Stimulated activated naive CD8-positive, alpha-beta T cell treated with anti-CD3 and anti-CD28 coated beads, Interleukin-15, amount 100 ng/mL, for 72 hours (primary cell): Measurements from ENCODE around the gene EIF4G1.

Experiments
- ATAC-seq: fragments of 150-1000 bp; cut with Tn5 transposase; 2 replicates; pipeline ENCODE4 v1.10.0; 2021; ENCODE audit warnings: mild to moderate bottlenecking, moderate library complexity
- DNase-seq, 2 donors: peaks; one replicate each; pipeline ENCODE4 v3.0.0; 2021 to 2022
- H3K27ac Mint-ChIP-seq, 2 donors: one replicate each; pipeline ENCODE4 v1.8.0; 2022; ENCODE audit warnings: mild to moderate bottlenecking in 2 of 2, mixed read lengths in 2 of 2, moderate library complexity in 2 of 2
- H3K27me3 Mint-ChIP-seq: one replicate; pipeline ENCODE4 v1.8.0; 2022; ENCODE audit warnings: mixed read lengths
- H3K4me1 Mint-ChIP-seq: one replicate; pipeline ENCODE4 v1.8.0; 2022; ENCODE audit warnings: mild to moderate bottlenecking, mixed read lengths
- H3K4me3 Mint-ChIP-seq, 2 donors: one replicate each; pipeline ENCODE4 v1.8.0; 2022; ENCODE audit warnings: mild to moderate bottlenecking in 2 of 2, mixed read lengths in 2 of 2, moderate library complexity in 1 of 2
- H3K9me3 Mint-ChIP-seq, 2 donors: one replicate each; pipeline ENCODE4 v1.8.0; 2022; ENCODE audit warnings: mixed read lengths in 2 of 2

The EIF4G1 gene

DNA sequence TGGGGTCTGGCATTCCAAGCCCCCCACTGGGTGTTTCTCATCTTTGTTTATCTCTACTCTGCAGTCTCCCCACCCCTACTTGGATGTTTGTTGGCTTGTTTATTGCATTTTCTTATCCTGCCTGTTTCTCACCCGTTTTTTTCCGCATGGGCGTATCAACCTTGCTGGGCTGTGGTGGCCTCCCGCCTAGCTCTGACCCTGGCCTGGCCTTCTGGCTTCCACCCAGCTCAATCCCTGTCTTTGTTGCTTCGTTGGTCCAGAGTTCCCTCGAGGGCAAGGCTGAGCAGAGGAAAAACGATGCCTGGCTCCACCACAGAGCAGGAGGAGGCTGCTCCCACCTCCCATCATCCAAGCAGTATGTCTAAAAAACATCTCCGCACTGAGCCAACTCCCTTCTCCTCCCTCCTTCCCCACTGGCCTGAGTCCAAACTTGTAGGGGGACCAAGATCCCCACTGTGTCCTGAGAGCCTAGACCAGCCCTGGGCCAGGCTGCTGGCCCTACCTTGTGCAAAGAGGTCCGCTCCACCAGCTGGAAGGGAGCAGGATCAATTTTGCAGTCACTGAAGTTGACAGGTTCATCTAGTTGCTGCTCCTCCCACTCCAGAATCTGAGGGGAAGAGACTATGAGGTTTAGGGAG is 37.2 kb downstream of the EIF4G1 start:
- Mint-ChIP-seq H3K27me3 (no peaks in the 10 kb centered on the region), H3K27ac (no peak overlapping the region), H3K4me3 (no peak overlapping the region), H3K9me3 (no peaks in the 10 kb centered on the region), H3K4me1 (peaks cover 13% of the 10 kb centered on the region)
- ATAC-seq (no peak), DNase-seq (no peak)

DNA sequence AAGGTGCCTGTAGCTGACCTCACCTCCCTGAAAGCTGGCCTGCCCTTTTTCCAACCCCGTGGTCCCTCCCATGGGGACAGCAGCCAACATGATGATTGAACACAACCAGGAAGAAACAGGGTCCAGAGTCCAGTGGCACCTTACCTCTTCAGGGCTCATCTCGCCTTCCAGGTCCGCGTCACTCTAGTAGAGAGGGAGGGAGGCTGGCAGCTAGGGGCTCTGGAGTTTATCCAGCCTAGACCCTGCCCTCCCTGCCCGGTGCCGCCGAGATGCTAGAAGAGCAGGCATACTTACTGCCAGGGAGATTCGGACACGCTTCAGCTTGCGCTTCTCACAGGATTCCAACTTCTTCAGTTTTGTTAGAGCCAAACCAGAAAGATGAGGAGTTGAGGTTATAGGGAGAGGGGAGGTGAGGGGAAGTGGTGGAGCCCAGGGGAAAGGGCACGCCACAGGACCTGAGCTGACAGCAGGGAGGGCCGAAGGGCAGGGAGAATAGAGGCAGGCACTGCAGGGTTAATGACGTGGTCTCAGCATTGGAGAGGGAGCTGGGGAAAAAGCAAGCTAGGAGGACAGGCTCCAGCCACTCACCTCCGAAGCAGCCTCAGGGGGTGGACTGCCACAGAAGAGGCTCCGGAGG is 37.9 kb downstream of the EIF4G1 start:
- H3K27me3 Mint-ChIP-seq = no peaks in the 10 kb centered on the region
- H3K9me3 Mint-ChIP-seq = no peaks in the 10 kb centered on the region
- no peak for DNase-seq
- H3K4me1 Mint-ChIP-seq = peaks cover 13% of the 10 kb centered on the region
- ATAC-seq = no peak
- no peak overlapping the region for H3K27ac Mint-ChIP-seq
- no peak overlapping the region for H3K4me3 Mint-ChIP-seq

DNA sequence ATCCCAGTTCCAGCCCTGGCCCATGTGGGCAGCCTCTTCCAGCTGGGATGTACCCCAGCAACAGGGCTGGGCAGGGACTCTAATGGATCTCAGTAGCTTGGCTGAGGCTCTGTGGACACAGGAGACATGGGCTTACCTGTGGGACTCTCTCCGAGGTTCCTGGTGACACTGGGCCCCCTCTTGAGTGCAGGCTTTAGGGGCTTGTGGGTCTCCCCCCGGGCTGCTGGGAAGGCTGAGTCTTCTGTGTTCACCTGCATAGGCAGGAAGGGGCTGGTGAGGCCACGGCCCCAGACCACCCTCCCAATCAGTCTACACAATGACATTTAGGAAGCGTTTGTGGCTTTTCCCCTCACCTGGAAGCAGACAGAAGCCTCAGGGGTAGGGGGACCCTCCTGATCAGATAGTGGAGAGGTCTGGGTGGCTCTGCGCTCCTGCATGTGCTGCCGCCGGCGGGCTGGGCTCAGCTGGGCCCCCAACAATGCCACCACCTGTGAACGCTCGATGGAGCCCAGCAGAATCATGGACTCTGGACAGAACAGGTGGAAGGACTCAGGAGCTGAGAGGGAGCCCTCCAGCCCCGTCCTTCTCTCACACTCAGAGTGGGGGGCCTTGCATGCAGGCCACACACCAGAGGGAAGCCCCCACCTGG is 38.6 kb downstream of the EIF4G1 start:
- Mint-ChIP-seq H3K27ac (no peak overlapping the region), H3K27me3 (no peaks in the 10 kb centered on the region), H3K9me3 (no peaks in the 10 kb centered on the region), H3K4me1 (peaks cover 13% of the 10 kb centered on the region), H3K4me3 (no peak overlapping the region)
- DNase-seq = no peak
- ATAC-seq = no peak

DNA sequence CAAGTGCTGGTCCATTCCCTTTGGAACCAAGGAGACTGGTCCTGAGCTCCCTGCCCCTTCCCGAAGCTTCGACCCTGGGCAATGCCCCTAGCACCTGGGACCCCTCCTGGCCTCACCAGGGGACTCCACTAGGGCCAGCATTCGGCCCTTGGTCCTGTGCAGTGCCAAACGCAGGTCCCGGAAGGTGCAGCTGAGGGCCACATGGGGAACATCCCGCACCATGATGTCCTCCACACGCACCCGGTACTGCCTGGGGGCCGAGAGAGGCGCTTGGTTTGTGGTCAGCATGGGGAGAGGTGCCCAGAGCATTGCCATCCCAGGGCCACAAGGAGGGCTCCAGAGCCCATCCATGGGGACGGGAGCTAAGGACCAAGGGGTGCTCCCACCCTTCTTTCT is 39.1 kb downstream of the EIF4G1 start:
- H3K4me1 Mint-ChIP-seq = peaks cover 13% of the 10 kb centered on the region
- H3K27me3 Mint-ChIP-seq = no peaks in the 10 kb centered on the region
- H3K9me3 Mint-ChIP-seq = no peaks in the 10 kb centered on the region
- DNase-seq (no peak), ATAC-seq (no peak)
- H3K27ac Mint-ChIP-seq = peak overlapping the region in 1 of 2 donors; percentile 63
- no peak overlapping the region for H3K4me3 Mint-ChIP-seq

DNA sequence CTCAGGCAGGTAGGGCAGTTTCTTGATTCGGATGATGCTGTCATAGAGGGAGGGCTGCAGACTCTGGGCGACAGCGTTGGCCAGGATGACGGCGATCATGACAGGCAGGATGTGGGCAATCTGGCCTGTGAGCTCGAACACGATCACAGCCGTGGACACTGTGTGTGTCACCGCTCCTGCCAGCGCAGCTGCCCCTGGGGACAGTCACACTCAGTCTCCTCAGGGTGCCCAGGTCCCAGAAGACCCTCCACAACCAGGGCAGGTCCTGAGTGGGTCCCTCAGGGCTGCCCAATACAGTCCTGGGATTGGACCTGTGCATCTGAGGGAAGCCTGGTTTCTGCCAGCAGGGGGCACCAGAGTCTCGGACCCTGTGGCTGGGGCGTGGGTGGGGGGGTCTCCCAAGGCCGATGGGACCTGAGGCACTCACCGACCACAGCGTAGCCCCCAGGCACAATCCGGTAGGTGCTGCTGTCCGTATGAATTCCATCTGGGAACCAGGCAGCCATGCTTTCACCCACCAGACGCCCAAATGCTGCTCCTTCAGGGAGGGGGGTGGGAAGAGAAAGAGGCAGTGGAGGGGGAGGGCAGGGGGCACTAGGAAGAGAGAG is 39.8 kb downstream of the EIF4G1 start:
- H3K9me3 Mint-ChIP-seq = no peaks in the 10 kb centered on the region
- no peaks in the 10 kb centered on the region for H3K27me3 Mint-ChIP-seq
- ATAC-seq (peak; percentile 78), DNase-seq (peak; percentile 51 to 61)
- H3K4me1 Mint-ChIP-seq = peaks cover 16% of the 10 kb centered on the region
- peak overlapping the region in 1 of 2 donors; percentile 63 for H3K27ac Mint-ChIP-seq
- H3K4me3 Mint-ChIP-seq = no peak overlapping the region

DNA sequence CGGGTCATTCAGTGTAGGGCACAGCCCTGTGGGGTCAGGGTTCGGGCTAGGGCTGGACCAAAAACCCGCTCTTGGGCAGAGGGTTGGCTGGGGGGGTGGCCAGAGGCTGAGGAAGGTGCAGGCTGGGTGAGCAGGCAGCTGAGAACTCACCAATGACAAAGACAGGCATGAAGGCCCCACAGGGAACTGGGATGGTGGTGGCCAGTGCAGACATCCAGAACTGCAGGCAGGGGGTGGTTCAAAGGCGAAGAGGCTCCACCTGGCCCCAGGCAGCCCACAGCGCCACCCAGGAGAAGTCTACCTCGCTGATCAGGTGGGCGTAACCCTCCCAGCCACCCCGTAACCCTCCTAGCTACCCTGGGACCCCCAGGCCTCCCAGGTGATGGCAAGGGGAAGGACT is 40.3 kb downstream of the EIF4G1 start:
- Mint-ChIP-seq H3K27me3 (no peaks in the 10 kb centered on the region), H3K9me3 (no peaks in the 10 kb centered on the region), H3K4me3 (no peak overlapping the region), H3K4me1 (peaks cover 21% of the 10 kb centered on the region), H3K27ac (no peak overlapping the region)
- DNase-seq (no peak), ATAC-seq (peak; percentile 15)

DNA sequence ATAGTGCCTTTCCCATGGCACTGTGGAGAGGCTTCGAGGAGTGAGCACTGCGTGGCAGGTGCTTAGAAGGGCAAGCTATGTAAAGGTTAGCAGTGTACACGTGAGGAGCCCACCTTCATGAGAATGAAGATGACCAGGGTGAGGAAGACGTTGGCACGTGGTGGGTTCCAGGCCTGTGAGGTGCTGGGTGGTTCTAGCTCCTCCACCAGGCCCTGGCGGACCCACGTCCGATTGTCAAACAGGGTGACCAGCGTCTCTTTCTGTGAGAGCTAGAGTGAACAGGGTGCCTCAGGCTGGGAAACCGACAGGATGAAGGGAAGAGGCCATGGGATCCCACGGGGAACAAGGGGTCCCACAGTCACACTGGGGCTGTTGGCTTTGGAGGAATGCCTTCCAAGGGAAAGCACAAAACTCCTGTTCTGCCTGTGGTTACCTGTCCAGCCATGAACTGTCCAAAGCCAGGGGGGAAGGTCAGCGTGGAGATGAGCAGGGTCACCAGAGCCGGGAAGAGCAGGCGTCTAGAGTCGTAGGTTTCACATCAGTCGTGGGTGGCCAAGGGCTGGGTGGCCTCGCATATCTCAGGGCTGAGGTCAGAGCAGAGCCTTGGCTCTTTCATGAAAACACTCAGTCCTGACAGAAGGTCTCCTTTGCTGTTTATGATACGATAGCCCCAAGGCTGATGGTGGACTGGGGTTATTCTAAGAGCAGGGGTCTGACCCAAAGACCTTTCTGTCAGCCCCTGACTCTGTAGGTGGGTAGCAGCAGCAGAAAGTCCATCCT is 41.0 kb downstream of the EIF4G1 start:
- Mint-ChIP-seq H3K4me1 (peaks cover 28% of the 10 kb centered on the region), H3K4me3 (no peak overlapping the region), H3K27ac (no peak overlapping the region), H3K27me3 (no peaks in the 10 kb centered on the region), H3K9me3 (no peaks in the 10 kb centered on the region)
- DNase-seq (no peak), ATAC-seq (no peak)

DNA sequence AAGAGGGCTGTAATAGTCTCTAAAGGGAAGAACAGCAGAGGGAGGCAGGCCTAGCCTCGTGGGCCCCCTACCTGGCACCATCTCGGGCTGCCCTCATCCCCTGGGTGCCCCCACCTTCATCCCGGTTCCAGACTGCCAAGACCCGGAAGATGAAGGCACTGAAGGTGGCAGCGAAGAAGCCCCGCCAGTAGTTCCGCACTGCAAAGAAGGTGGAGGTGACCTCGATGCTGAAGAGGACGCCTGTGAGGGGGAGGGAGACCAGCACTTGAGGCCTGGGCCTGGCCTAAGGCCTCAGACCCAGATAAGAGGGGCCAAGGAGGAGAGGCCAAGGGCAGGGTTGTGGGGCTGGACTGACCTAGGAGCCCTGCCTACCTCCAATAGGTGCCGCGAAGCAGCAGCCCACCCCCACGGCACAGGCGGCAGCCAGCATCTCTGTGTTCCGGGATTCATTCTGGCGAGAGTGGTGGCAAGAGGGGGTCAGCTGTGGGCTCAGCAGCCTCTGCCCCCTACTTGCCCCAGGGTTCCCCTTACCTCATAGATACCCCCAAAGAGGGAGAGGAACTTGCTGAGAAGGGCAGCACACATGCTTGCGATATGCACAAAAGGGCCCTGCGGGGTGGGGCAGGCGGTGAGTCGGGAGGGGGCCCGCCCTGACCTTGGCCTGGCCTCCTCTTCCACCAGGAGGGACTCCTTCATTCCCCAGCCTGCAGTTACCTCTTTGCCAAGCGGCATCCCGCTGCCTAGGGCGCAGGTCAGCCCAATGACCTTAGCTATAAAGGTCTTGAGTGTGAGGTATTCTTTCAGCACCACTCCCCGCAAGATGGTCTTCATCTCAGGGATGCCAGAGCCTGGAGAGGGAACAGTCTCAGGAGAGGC is 43.1 kb downstream of the EIF4G1 start:
- Mint-ChIP-seq H3K9me3 (no peaks in the 10 kb centered on the region), H3K4me1 (peaks cover 36% of the 10 kb centered on the region), H3K4me3 (no peak overlapping the region), H3K27ac (no peak overlapping the region), H3K27me3 (no peaks in the 10 kb centered on the region)
- ATAC-seq = no peak
- DNase-seq = no peak

DNA sequence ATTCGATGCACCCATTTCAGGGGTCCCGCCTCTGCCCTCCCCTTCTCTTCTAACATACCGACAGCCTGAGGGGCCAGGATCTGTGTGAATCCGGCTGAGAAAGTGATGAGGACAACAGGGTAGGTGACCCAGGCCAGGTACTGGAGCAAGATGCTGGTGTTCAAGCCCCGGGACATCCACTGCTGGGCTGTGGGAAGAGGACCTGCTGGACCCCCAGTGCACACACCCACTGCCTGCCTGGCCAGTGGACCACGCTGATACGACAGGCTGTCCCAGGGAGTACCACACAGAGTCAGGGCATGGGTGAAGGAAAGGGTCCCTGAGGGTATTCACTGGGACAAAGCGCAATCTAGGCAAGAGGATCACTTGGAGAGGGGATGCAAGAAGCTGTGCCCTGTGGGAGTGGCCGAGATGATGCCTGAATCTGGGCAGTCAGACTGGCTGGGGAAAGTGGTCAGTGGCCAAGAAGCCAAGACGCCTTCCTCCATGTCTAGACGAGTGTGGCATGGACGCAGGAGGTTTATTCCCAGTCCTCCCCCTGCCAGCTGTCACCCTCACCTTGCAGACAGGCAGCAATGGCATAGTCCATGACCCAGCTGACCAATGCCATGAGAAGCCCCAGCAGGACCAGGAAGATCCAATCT is 43.8 kb downstream of the EIF4G1 start:
- no peaks in the 10 kb centered on the region for H3K27me3 Mint-ChIP-seq
- ATAC-seq (no peak), DNase-seq (no peak)
- H3K27ac Mint-ChIP-seq = no peak overlapping the region
- H3K9me3 Mint-ChIP-seq = no peaks in the 10 kb centered on the region
- no peak overlapping the region for H3K4me3 Mint-ChIP-seq
- H3K4me1 Mint-ChIP-seq = peaks cover 36% of the 10 kb centered on the region

DNA sequence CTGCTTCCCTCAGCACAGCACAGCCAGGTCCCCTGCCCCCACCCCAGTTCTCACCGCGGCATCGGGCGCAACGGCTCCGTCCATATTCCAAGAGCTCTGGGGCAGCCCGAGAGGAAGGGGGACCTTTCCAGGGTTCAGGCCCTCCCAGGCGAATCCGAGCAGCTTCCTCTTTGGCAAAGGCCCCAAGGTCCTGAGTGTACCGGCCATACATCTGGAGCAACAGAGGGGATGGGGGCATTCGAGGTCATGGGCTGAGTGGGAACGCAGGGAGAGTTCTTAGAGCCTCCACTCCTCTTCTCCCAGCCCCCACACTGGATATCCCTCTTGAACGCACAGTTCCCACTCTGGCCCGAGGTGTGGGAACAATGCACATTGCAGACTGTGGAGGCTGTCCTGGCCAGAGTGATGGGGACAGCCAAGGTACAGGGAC is 44.5 kb downstream of the EIF4G1 start:
- Mint-ChIP-seq H3K4me3 (no peak overlapping the region), H3K27me3 (no peaks in the 10 kb centered on the region), H3K27ac (no peak overlapping the region), H3K4me1 (peaks cover 33% of the 10 kb centered on the region), H3K9me3 (no peaks in the 10 kb centered on the region)
- ATAC-seq (no peak), DNase-seq (no peak)

DNA sequence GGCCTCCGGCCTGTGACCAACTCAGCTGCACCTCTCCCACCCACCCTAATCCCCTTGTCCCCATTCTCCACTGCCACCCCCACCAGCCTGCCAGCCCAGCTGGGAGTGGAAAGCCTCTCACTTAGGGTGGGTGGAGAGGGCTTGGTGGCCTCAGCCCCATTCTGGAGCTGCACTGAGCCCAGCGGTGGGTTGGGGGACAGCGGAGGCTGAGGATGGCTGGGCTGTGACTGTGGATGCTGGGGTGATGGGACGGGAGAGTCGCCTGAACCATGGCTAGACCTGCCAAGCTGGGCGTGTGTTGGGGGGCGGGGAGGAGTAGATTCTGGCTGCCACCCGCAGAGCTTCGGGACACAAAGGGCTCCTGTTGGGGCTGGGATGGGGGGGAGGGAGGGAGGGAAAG is 45.2 kb downstream of the EIF4G1 start:
- peaks cover 34% of the 10 kb centered on the region for H3K4me1 Mint-ChIP-seq
- DNase-seq = no peak
- H3K9me3 Mint-ChIP-seq = no peaks in the 10 kb centered on the region
- H3K27me3 Mint-ChIP-seq = no peaks in the 10 kb centered on the region
- H3K4me3 Mint-ChIP-seq = peak overlapping the region in 1 of 2 donors; percentile 95
- ATAC-seq = no peak
- H3K27ac Mint-ChIP-seq = no peak overlapping the region

DNA sequence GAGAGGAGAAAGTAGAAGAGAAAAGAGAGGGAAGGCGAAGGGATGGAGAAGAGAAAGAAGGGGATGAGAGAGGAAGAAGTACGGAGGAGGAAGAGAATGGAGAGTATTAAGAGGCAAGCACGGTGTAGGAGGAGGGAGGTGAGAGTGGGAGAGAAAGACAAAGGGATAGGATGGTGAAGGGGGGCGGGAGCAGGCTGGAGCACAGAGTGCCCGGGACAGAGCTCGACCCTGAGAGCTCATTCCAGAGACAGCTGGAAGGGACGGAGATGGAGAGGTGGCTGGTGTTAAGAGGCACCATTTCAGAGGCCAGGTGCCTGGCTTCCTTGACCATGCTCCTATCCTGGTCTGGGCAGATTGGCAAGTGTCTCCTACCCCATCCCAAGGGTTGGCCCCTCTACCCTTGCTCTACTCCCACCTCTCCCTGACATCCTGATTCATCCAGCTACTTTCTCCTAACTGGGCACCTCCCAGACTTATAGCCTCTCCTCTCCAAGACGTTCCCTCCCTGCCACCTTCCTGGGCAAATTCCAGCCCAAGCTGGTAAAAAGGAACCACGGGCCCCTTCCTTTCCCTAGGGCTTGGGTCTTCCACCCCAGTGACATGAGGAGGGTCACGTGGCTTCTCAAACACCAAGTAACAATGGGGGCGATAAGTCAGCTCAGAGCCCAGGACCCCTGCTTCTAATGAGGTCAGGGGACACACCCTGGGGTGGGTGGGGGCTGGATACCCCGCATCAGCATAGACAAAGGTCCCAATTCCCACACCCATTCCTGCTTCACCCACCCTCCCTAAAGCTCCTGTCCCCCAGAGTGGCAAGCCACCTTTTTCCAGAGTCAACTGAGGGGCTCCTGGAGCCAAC is 45.9 kb downstream of the EIF4G1 start:
- H3K27ac Mint-ChIP-seq = peak overlapping the region in 1 of 2 donors; percentile 4
- ATAC-seq (no peak), DNase-seq (no peak)
- no peaks in the 10 kb centered on the region for H3K9me3 Mint-ChIP-seq
- H3K4me3 Mint-ChIP-seq = peak overlapping the region; percentile 80 to 95
- peaks cover 40% of the 10 kb centered on the region for H3K4me1 Mint-ChIP-seq
- no peaks in the 10 kb centered on the region for H3K27me3 Mint-ChIP-seq

DNA sequence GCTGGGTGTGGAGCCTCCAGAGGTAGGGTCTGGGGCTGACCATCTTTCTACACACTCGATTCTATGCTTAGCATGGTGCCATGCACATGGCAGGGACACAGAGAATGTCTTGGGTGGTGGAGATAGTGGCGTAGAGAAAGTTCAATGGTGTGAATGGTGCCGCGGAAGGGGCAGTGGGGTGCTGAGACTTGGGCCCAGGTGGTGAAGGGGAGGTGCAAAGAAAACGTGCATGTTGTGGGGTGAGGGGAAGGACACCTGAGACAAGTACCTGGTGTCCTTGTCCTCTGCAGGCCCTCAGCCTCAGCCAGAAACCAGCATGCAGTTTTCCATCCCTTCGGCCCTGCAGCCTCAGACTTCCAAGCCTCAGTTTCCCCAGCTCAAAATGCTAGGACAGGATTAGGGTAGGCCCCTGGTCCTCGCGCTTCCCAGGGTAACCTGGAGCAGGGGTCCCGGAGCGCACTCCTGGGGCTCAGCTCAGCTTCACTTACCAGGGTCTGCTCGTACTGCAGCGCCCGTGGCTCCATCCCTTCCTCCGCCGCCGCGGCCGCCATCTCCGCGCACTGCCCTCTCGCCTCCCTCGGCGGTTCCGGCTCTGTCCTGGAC is 46.6 kb downstream of the EIF4G1 start:
- H3K9me3 Mint-ChIP-seq = no peaks in the 10 kb centered on the region
- peak overlapping the region; percentile 80 to 95 for H3K4me3 Mint-ChIP-seq
- no peaks in the 10 kb centered on the region for H3K27me3 Mint-ChIP-seq
- no peak for ATAC-seq
- DNase-seq = no peak
- H3K4me1 Mint-ChIP-seq = peaks cover 41% of the 10 kb centered on the region
- H3K27ac Mint-ChIP-seq = no peak overlapping the region
